OCI-LY3 (cell line): ENCODE data around the gene STOML2.

Source experiments
- H2AFZ ChIP-seq: fragments of 200-600, 300-600 bp; shearing (Covaris generic); 2 replicates; pipeline ENCODE4 v1.6.0; 2014; ENCODE audit warnings: antibody characterized with exemption, low read depth, low read length
- H3K27ac ChIP-seq: fragments of 200-600, 300-600 bp; sonication (generic); 2 replicates; pipeline ENCODE4 v1.5.1; 2014; ENCODE audit warnings: mild to moderate bottlenecking, low read length, moderate library complexity, mixed read lengths
- H3K27me3 ChIP-seq: fragments of 200-600, 300-600 bp; sonication (generic); 2 replicates; pipeline ENCODE4 v1.6.1; 2014; ENCODE audit warnings: low read depth, low read length, mixed read lengths
- H3K36me3 ChIP-seq: fragments of 200-600, 300-600 bp; sonication (generic); replicated peaks from 2 replicates; pipeline ENCODE3; 2014; ENCODE audit warnings: low read depth, low read length, mixed read lengths
- H3K4me1 ChIP-seq: fragments of 300-600, 200-600 bp; sonication (generic); 2 replicates; pipeline ENCODE4 v1.6.1; 2014; ENCODE audit warnings: low read length, mixed read lengths
- H3K4me2 ChIP-seq: fragments of 200-600, 300-600 bp; sonication (generic); 2 replicates; pipeline ENCODE4 v1.6.1; 2014; ENCODE audit warnings: low read length, mixed read lengths
- H3K4me3 ChIP-seq: fragments of 300-600, 200-600 bp; sonication (generic); 2 replicates; pipeline ENCODE4 v1.5.1; 2014; ENCODE audit warnings: antibody characterized with exemption, mild to moderate bottlenecking, low read length, moderate library complexity
- H3K79me2 ChIP-seq: fragments of 300-600, 200-600 bp; shearing (Covaris generic); 2 replicates; pipeline ENCODE4 v1.6.1; 2014; ENCODE audit warnings: mild to moderate bottlenecking, low read length, mixed read lengths
- H3K9ac ChIP-seq: fragments of 300-600, 200-600 bp; shearing (Covaris generic); 2 replicates; pipeline ENCODE4 v1.6.0; 2014; ENCODE audit warnings: mild to moderate bottlenecking, low read length, moderate library complexity
- H3K9me3 ChIP-seq: fragments of 200-600, 300-600 bp; shearing (Covaris generic); 2 replicates; pipeline ENCODE4 v1.6.1; 2014; ENCODE audit warnings: low read length, mixed read lengths; ENCODE audit not compliant: insufficient read depth
- H4K20me1 ChIP-seq: fragments of 200-600, 300-600 bp; sonication (generic); 2 replicates; pipeline ENCODE4 v1.6.1; 2016; ENCODE audit warnings: low read length, mixed read lengths; ENCODE audit not compliant: insufficient read depth
- CTCF ChIP-seq: fragments of 200-600, 300-600 bp; sonication (generic); IDR thresholded peaks from 2 replicates; pipeline ENCODE4 v1.5.1; 2014; ENCODE audit warnings: antibody characterized with exemption, low read length, low read depth
- EZH2phosphoT487 ChIP-seq: fragments of 200-600 bp; shearing (Covaris generic); IDR thresholded peaks from 2 replicates; pipeline ENCODE4 v1.6.1; 2018; ENCODE audit warnings: antibody characterized with exemption, mixed run types, low read depth

The STOML2 gene

GRCh38 chr9:35074791-35075190, 28.1 kb downstream of the STOML2 start:
- peaks cover 28% of the 10 kb centered on the region for H3K36me3 ChIP-seq
- H3K27ac ChIP-seq = no peak overlapping the region
- no peak overlapping the region for H3K4me2 ChIP-seq
- H3K27me3 ChIP-seq = no peaks in the 10 kb centered on the region
- H3K4me1 ChIP-seq = peaks cover 34% of the 10 kb centered on the region
- H4K20me1 ChIP-seq = peaks cover 17% of the 10 kb centered on the region
- no peak overlapping the region for H3K9ac ChIP-seq
- no peak overlapping the region for H3K4me3 ChIP-seq
- H3K79me2 ChIP-seq = peaks cover 45% of the 10 kb centered on the region
- H3K9me3 ChIP-seq = no peaks in the 10 kb centered on the region
- TF ChIP-seq CTCF (no peak), EZH2phosphoT487 (no peak)
- H2AFZ ChIP-seq = no peak overlapping the region

GRCh38 chr9:35074141-35074540, 28.8 kb downstream of the STOML2 start:
- Histone ChIP-seq H3K27ac (no peak overlapping the region), H3K9ac (no peak overlapping the region), H4K20me1 (peaks cover 23% of the 10 kb centered on the region), H3K9me3 (no peaks in the 10 kb centered on the region), H3K36me3 (peaks cover 32% of the 10 kb centered on the region), H2AFZ (no peak overlapping the region), H3K4me1 (peaks cover 35% of the 10 kb centered on the region), H3K27me3 (no peaks in the 10 kb centered on the region), H3K4me2 (no peak overlapping the region), H3K79me2 (peaks cover 48% of the 10 kb centered on the region), H3K4me3 (no peak overlapping the region)
- TF ChIP-seq CTCF (no peak), EZH2phosphoT487 (no peak)

- Histone ChIP-seq H3K36me3 (peaks cover 40% of the 10 kb centered on the region), H3K4me1 (peaks cover 30% of the 10 kb centered on the region), H2AFZ (peak overlapping the region; percentile 56; the same call in 1 of the 2 replicates), H3K4me2 (peak overlapping the region; percentile 89), H3K27me3 (no peaks in the 10 kb centered on the region), H3K9ac (peak overlapping the region; percentile 42), H3K79me2 (peaks cover 48% of the 10 kb centered on the region), H4K20me1 (peaks cover 32% of the 10 kb centered on the region), H3K4me3 (peak overlapping the region; percentile 84), H3K27ac (peak overlapping the region; percentile 56), H3K9me3 (no peaks in the 10 kb centered on the region)
- no peak for TF ChIP-seq CTCF
Observed at GRCh38 chr9:35073279-35073612, 29.7 kb downstream of the STOML2 start.

GRCh38 chr9:35072461-35073278, 30.3 kb downstream of the STOML2 start, which contains the start of gene VCP:
TSS of gene VCP (minus strand) at chr9:35072625. CDS start at chr9:35072353, 272 bp downstream.
- Histone ChIP-seq H4K20me1 (peaks cover 38% of the 10 kb centered on the region), H3K9ac (peak within 1 kb of the TSS; percentile 90), H2AFZ (peak within 1 kb of the TSS; percentile 56), H3K79me2 (peaks cover 48% of the 10 kb centered on the region), H3K27ac (peak within 1 kb of the TSS; percentile 94), H3K27me3 (no peaks in the 10 kb centered on the region), H3K9me3 (no peaks in the 10 kb centered on the region), H3K4me3 (peak within 1 kb of the TSS; percentile 84), H3K4me1 (peaks cover 26% of the 10 kb centered on the region), H3K36me3 (peaks cover 41% of the 10 kb centered on the region), H3K4me2 (peak within 1 kb of the TSS; percentile 100)
- TF ChIP-seq CTCF (no peak), EZH2phosphoT487 (no peak)
